Astrocyte (in vitro differentiated cells and primary cell): Measurements from ENCODE around the gene MRPL28. TPM values are rescaled to one million over a fixed set of nuclear protein-coding genes. Genes with fewer than 3 reads are reported as not detected.
A peak's percentile ranks its signal among the peaks of the same experiment; 100 is the strongest.

Experiments
- DNase-seq: peaks from one replicate; pipeline ENCODE4 v3.0.0-alpha.2; 2010; ENCODE audit warnings: low read depth
- FAIRE-seq: peaks from 2 replicates; lab custom pipeline; 2011; peaks lifted over from hg19 to GRCh38; lab: Jason Lieb, UNC
- H2AFZ ChIP-seq: 2 replicates; pipeline ENCODE4 v1.6.0; 2012; ENCODE audit warnings: low read depth, low read length, inconsistent platforms
- H3K27ac ChIP-seq: 2 replicates; pipeline ENCODE4 v1.5.1; 2011; ENCODE audit warnings: low read depth, low read length, inconsistent platforms
- H3K27me3 ChIP-seq: 2 replicates; pipeline ENCODE4 v1.6.0; 2011; ENCODE audit warnings: low read length, inconsistent platforms; ENCODE audit not compliant: insufficient read depth
- H3K36me3 ChIP-seq: 2 replicates; pipeline ENCODE4 v1.5.1; 2011; ENCODE audit warnings: low read length, inconsistent platforms; ENCODE audit not compliant: insufficient read depth
- H3K4me1 ChIP-seq: 2 replicates; pipeline ENCODE4 v1.5.1; 2011; ENCODE audit warnings: low read length, inconsistent platforms; ENCODE audit not compliant: insufficient read depth
- H3K4me2 ChIP-seq: 2 replicates; pipeline ENCODE4 v1.6.0; 2012; ENCODE audit warnings: low read length, inconsistent platforms
- H3K4me3 ChIP-seq: 2 replicates; pipeline ENCODE4 v1.5.1; 2011; ENCODE audit warnings: low read depth, mild to moderate bottlenecking, low read length, inconsistent platforms; ENCODE audit not compliant: insufficient read depth
- H3K79me2 ChIP-seq: 2 replicates; pipeline ENCODE4 v1.6.0; 2012; ENCODE audit warnings: mild to moderate bottlenecking, low read length, inconsistent platforms; ENCODE audit not compliant: insufficient read depth
- H3K9ac ChIP-seq: 2 replicates; pipeline ENCODE4 v1.6.0; 2012; ENCODE audit warnings: mild to moderate bottlenecking, low read length, inconsistent platforms
- H3K9me3 ChIP-seq: 2 replicates; pipeline ENCODE4 v1.5.1; 2012; ENCODE audit warnings: low read depth, mild to moderate bottlenecking, low read length, inconsistent platforms; ENCODE audit not compliant: insufficient read depth
- H4K20me1 ChIP-seq: 2 replicates; pipeline ENCODE4 v1.6.0; 2012; ENCODE audit warnings: low read length, inconsistent platforms; ENCODE audit not compliant: insufficient read depth
- H3K27ac Mint-ChIP-seq: one replicate; pipeline ENCODE4 v1.8.0; 2021; ENCODE audit warnings: mild to moderate bottlenecking, mixed read lengths; ENCODE audit not compliant: unreplicated experiment
- H3K27me3 Mint-ChIP-seq: one replicate; pipeline ENCODE4 v1.8.0; 2021; ENCODE audit warnings: low read depth, mixed read lengths; ENCODE audit not compliant: unreplicated experiment
- H3K36me3 Mint-ChIP-seq: one replicate; pipeline ENCODE4 v1.8.0; 2021; ENCODE audit warnings: low read depth, mixed read lengths; ENCODE audit not compliant: unreplicated experiment
- H3K4me1 Mint-ChIP-seq: one replicate; pipeline ENCODE4 v1.8.0; 2021; ENCODE audit warnings: low read depth, mixed read lengths; ENCODE audit not compliant: unreplicated experiment
- H3K4me3 Mint-ChIP-seq: one replicate; pipeline ENCODE4 v1.8.0; 2021; ENCODE audit warnings: mild to moderate bottlenecking, moderate library complexity, mixed read lengths; ENCODE audit not compliant: unreplicated experiment
- H3K9me3 Mint-ChIP-seq: one replicate; pipeline ENCODE4 v1.8.0; 2021; ENCODE audit warnings: mild to moderate bottlenecking, mixed read lengths; ENCODE audit not compliant: unreplicated experiment
- CTCF ChIP-seq: IDR thresholded peaks from 2 replicates; pipeline ENCODE4 v1.5.1; 2011; ENCODE audit warnings: low read depth, mild to moderate bottlenecking, inconsistent platforms, low read length, moderate library complexity; ENCODE audit not compliant: insufficient read depth
- EZH2 ChIP-seq: IDR thresholded peaks from 2 replicates; pipeline ENCODE4 v1.6.1; 2012; ENCODE audit warnings: mild to moderate bottlenecking, low read length, inconsistent platforms; ENCODE audit not compliant: insufficient read depth
- total RNA-seq: library from RNA; stranded (reverse); gene quantifications from 2 replicates; pipeline ENCODE4 v1.2.1, GENCODE V29; 2021

MRPL28 gene
- total RNA-seq, 1 donor from 2014 or later: 95.8 TPM

- peaks cover 30% of the 10 kb centered on the region for H4K20me1 ChIP-seq
- H3K4me3 Mint-ChIP-seq: peak within 1 kb of the TSS; percentile 86
- H3K4me2 ChIP-seq: peak within 1 kb of the TSS; percentile 98
- peaks cover 12% of the 10 kb centered on the region for H3K4me1 ChIP-seq
- H3K9me3 ChIP-seq: no peaks in the 10 kb centered on the region
- peak within 1 kb of the TSS; percentile 26 for H3K27ac Mint-ChIP-seq
- DNase-seq (no peak), FAIRE-seq (no peak)
- H3K27me3 Mint-ChIP-seq: no peaks in the 10 kb centered on the region
- peak within 1 kb of the TSS; percentile 81 for H3K9ac ChIP-seq
- H3K27me3 ChIP-seq: no peaks in the 10 kb centered on the region
- H3K36me3 ChIP-seq: no peaks in the 10 kb centered on the region
- peak within 1 kb of the TSS; percentile 71 for H3K4me3 ChIP-seq
- H3K9me3 Mint-ChIP-seq: no peaks in the 10 kb centered on the region
- peaks cover 18% of the 10 kb centered on the region for H3K4me1 Mint-ChIP-seq
- H2AFZ ChIP-seq: peak within 1 kb of the TSS; percentile 75
- TF ChIP-seq CTCF (no peak), EZH2 (no peak)
- H3K27ac ChIP-seq: no peak within 1 kb of the TSS
- no peaks in the 10 kb centered on the region for H3K36me3 Mint-ChIP-seq
- H3K79me2 ChIP-seq: peaks cover 25% of the 10 kb centered on the region
Observed at GRCh38 chr16:381789-382717, 11.7 kb upstream of the MRPL28 start, which contains the start of gene PGAP6. PGAP6 (minus strand) TSS chr16:381978; CDS start chr16:381821, 157 bp downstream.

- TF ChIP-seq CTCF (no peak), EZH2 (no peak)
- Histone ChIP-seq H2AFZ (peak overlapping the region; percentile 58), H3K4me3 (peak overlapping the region; percentile 64), H4K20me1 (peaks cover 30% of the 10 kb centered on the region), H3K36me3 (no peaks in the 10 kb centered on the region), H3K9ac (peak overlapping the region; percentile 81), H3K4me1 (peaks cover 12% of the 10 kb centered on the region), H3K79me2 (peaks cover 25% of the 10 kb centered on the region), H3K27ac (no peak overlapping the region), H3K4me2 (peak overlapping the region; percentile 96), H3K27me3 (no peaks in the 10 kb centered on the region), H3K9me3 (no peaks in the 10 kb centered on the region)
- Mint-ChIP-seq H3K27me3 (no peaks in the 10 kb centered on the region), H3K27ac (no peak overlapping the region), H3K9me3 (no peaks in the 10 kb centered on the region), H3K36me3 (no peaks in the 10 kb centered on the region), H3K4me1 (peaks cover 16% of the 10 kb centered on the region), H3K4me3 (peak overlapping the region; percentile 85)
- DNase-seq (no peak), FAIRE-seq (no peak)
Observed at GRCh38 chr16:381012-381788, 10.9 kb upstream of the MRPL28 start.
